ENCODE measurements around the gene PRLR.

PRLR gene

GRCh38 chr5:35133186-35133585 is 97.1 kb downstream of the PRLR start:
- H4K8ac ChIP-seq (ENCODE audit: low read length) = no peak overlapping the region
- no peaks in the 10 kb centered on the region for H3K4me1 ChIP-seq (ENCODE audit: control insufficient read depth, insufficient read depth, low read depth, low read length)
- H3K23ac ChIP-seq (ENCODE audit: low read length in 2 of 2) = no peak overlapping the region
- no peak overlapping the region for H3K18ac ChIP-seq (ENCODE audit: low read depth in 1 of 2, low read length in 2 of 2)
- H2AFZ ChIP-seq (ENCODE audit: low read depth, low read length) = no peak overlapping the region
- H3K9ac ChIP-seq (ENCODE audit: low read length) = no peak overlapping the region
- no peaks in the 10 kb centered on the region for H3K9me3 ChIP-seq (ENCODE audit: control insufficient read depth, low read length)
- H2AK5ac ChIP-seq (ENCODE audit: low read length, severe bottlenecking) = no peak overlapping the region
- H3K4me2 ChIP-seq (ENCODE audit: low read length, poor library complexity, severe bottlenecking) = no peak overlapping the region
- no peak overlapping the region for H2BK5ac ChIP-seq (ENCODE audit: low read depth, low read length, poor library complexity, severe bottlenecking)
- no peak overlapping the region for H3K14ac ChIP-seq (ENCODE audit: low read length in 2 of 2)
- H3K27ac ChIP-seq (ENCODE audit: low read length, poor library complexity, severe bottlenecking) = no peak overlapping the region
- no peak overlapping the region for H3K4me3 ChIP-seq (ENCODE audit: insufficient read depth in 1 of 2, low read depth in 1 of 2, low read length in 2 of 2)
- no peak overlapping the region for H3K4ac ChIP-seq (ENCODE audit: low read depth in 1 of 2, low read length in 2 of 2)
- no peak overlapping the region for H2BK15ac ChIP-seq (ENCODE audit: low read depth, poor library complexity, severe bottlenecking)
- 96% methylated on average over 2 of the region's 2 CpGs for WGBS
- DNase-seq = no peak
- no peaks in the 10 kb centered on the region for H3K36me3 ChIP-seq (ENCODE audit: control insufficient read depth in 1 of 2, insufficient read depth in 2 of 2, low read depth in 1 of 2, low read length in 2 of 2)
- H2BK120ac ChIP-seq (ENCODE audit: low read depth, low read length) = no peak overlapping the region
- H4K91ac ChIP-seq (ENCODE audit: low read length) = no peak overlapping the region
- no peaks in the 10 kb centered on the region for H3K79me1 ChIP-seq (replicated peaks; ENCODE audit: low read length, poor library complexity, severe bottlenecking)
- no peak overlapping the region for H2BK12ac ChIP-seq (ENCODE audit: low read length in 2 of 2)
- no peaks in the 10 kb centered on the region for H3K27me3 ChIP-seq (ENCODE audit: control insufficient read depth in 1 of 2, insufficient read depth in 1 of 2, low read length in 2 of 2)

DNA sequence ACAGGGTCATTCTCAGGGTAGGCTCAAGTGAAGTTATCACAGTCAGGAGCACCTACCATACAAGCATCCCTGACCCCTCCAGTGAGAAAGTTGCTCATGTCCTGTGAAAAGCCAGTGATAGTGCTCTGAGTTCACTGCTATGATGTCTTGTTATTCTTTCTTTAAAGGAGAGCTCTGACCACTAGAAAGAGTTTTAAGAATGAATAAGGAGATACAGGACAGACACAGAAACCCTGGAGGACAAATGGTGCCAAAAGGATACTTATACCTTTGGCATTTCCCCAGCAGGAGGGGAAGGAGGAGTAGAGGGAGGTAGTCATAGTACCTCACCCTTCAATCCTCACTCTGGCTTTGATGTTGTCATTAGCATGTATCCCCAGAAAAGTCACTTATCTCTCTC is 98.6 kb downstream of the PRLR start:
- H3K14ac ChIP-seq (ENCODE audit: low read length in 2 of 2) = no peak overlapping the region
- no peaks in the 10 kb centered on the region for H3K4me1 ChIP-seq (ENCODE audit: control insufficient read depth, insufficient read depth, low read depth, low read length)
- no peak overlapping the region for H2BK120ac ChIP-seq (ENCODE audit: low read depth, low read length)
- H3K9me3 ChIP-seq (ENCODE audit: control insufficient read depth, low read length) = no peaks in the 10 kb centered on the region
- no peak overlapping the region for H2BK12ac ChIP-seq (ENCODE audit: low read length in 2 of 2)
- H3K23ac ChIP-seq (ENCODE audit: low read length in 2 of 2) = no peak overlapping the region
- no peak overlapping the region for H3K9ac ChIP-seq (ENCODE audit: low read length)
- H3K4me3 ChIP-seq (ENCODE audit: insufficient read depth in 1 of 2, low read depth in 1 of 2, low read length in 2 of 2) = no peak overlapping the region
- no peak overlapping the region for H3K4ac ChIP-seq (ENCODE audit: low read depth in 1 of 2, low read length in 2 of 2)
- H3K18ac ChIP-seq (ENCODE audit: low read depth in 1 of 2, low read length in 2 of 2) = no peak overlapping the region
- no peak overlapping the region for H3K4me2 ChIP-seq (ENCODE audit: low read length, poor library complexity, severe bottlenecking)
- no peak overlapping the region for H2BK15ac ChIP-seq (ENCODE audit: low read depth, poor library complexity, severe bottlenecking)
- no peak for DNase-seq
- no peak overlapping the region for H2AFZ ChIP-seq (ENCODE audit: low read depth, low read length)
- no peaks in the 10 kb centered on the region for H3K27me3 ChIP-seq (ENCODE audit: control insufficient read depth in 1 of 2, insufficient read depth in 1 of 2, low read length in 2 of 2)
- no peak overlapping the region for H4K91ac ChIP-seq (ENCODE audit: low read length)
- H4K8ac ChIP-seq (ENCODE audit: low read length) = no peak overlapping the region
- no peaks in the 10 kb centered on the region for H3K36me3 ChIP-seq (ENCODE audit: control insufficient read depth in 1 of 2, insufficient read depth in 2 of 2, low read depth in 1 of 2, low read length in 2 of 2)
- no peak overlapping the region for H2AK5ac ChIP-seq (ENCODE audit: low read length, severe bottlenecking)
- H3K79me1 ChIP-seq (replicated peaks; ENCODE audit: low read length, poor library complexity, severe bottlenecking) = no peaks in the 10 kb centered on the region
- no peak overlapping the region for H2BK5ac ChIP-seq (ENCODE audit: low read depth, low read length, poor library complexity, severe bottlenecking)
- H3K27ac ChIP-seq (ENCODE audit: low read length, poor library complexity, severe bottlenecking) = no peak overlapping the region

DNA sequence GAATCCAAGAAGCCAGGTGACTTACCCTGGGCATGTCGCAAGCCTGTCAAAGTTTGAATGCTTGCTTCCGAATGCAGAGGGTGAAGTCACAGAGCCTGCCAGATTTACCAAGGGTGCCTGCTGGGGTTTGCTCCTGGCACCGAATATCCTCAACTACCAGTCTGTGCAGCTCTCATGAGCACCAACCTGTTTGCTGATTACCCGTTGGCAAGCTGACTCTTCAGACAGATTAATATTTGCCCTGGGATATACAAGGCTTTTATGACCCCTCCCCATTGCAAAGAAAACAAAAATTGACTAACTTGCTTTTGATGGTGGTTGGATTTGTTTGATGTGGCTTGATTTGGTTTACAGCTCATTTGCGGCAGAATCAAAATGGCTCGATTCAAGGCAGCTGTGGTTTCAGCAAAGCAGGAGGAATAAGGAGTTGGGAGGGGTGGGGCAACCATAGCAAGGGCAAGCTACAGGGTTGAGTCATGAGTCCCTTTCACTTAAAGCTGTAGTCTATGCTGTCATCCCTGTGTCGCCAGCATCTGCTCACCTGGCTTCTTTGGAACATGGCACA is 100.3 kb downstream of the PRLR start:
- Histone ChIP-seq H3K36me3 (ENCODE audit: control insufficient read depth in 1 of 2, insufficient read depth in 2 of 2, low read depth in 1 of 2, low read length in 2 of 2) (no peaks in the 10 kb centered on the region), H4K8ac (ENCODE audit: low read length) (no peak overlapping the region), H3K4me1 (ENCODE audit: control insufficient read depth, insufficient read depth, low read depth, low read length) (no peaks in the 10 kb centered on the region), H2BK120ac (ENCODE audit: low read depth, low read length) (no peak overlapping the region), H4K91ac (ENCODE audit: low read length) (no peak overlapping the region), H3K18ac (ENCODE audit: low read depth in 1 of 2, low read length in 2 of 2) (peak overlapping the region in 1 of 2 experiments; percentile 77), H2AK5ac (ENCODE audit: low read length, severe bottlenecking) (no peak overlapping the region), H3K9me3 (ENCODE audit: control insufficient read depth, low read length) (no peaks in the 10 kb centered on the region), H3K79me1 (replicated peaks; ENCODE audit: low read length, poor library complexity, severe bottlenecking) (no peaks in the 10 kb centered on the region), H3K4me3 (ENCODE audit: insufficient read depth in 1 of 2, low read depth in 1 of 2, low read length in 2 of 2) (peak overlapping the region in 1 of 2 experiments; percentile 21), H2AFZ (ENCODE audit: low read depth, low read length) (no peak overlapping the region), H3K9ac (ENCODE audit: low read length) (peak overlapping the region; percentile 9), H3K4ac (ENCODE audit: low read depth in 1 of 2, low read length in 2 of 2) (no peak overlapping the region), H2BK12ac (ENCODE audit: low read length in 2 of 2) (peak overlapping the region in 1 of 2 experiments; percentile 54), H3K14ac (ENCODE audit: low read length in 2 of 2) (peak overlapping the region in 1 of 2 experiments; percentile 87), H3K27ac (ENCODE audit: low read length, poor library complexity, severe bottlenecking) (no peak overlapping the region), H3K4me2 (ENCODE audit: low read length, poor library complexity, severe bottlenecking) (no peak overlapping the region), H3K27me3 (ENCODE audit: control insufficient read depth in 1 of 2, insufficient read depth in 1 of 2, low read length in 2 of 2) (no peaks in the 10 kb centered on the region), H2BK5ac (ENCODE audit: low read depth, low read length, poor library complexity, severe bottlenecking) (no peak overlapping the region), H3K23ac (ENCODE audit: low read length in 2 of 2) (no peak overlapping the region), H2BK15ac (ENCODE audit: low read depth, poor library complexity, severe bottlenecking) (no peak overlapping the region)
- WGBS = 84% methylated on average over 6 of the region's 7 CpGs
- DNase-seq = peak; percentile 19

DNA sequence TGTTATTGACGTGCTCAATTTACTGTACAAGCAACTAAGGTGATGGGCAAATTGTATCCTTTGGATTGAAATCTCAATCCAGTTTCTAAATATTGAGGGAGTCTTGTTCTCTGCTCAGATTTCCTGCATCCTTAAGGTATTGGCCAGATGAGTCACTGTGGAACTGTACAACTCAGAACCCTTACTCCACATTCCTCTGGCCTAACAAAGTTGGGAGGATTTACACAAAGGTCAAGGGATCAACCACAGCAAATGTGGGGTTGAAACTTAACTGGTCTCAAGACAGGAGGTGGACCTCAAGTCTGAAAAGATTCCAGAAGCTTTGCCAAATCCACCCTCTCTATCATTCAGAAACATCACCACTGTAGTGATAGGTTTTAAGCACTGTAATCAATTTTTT is 101.0 kb downstream of the PRLR start:
- no peak overlapping the region for H3K4me2 ChIP-seq (ENCODE audit: low read length, poor library complexity, severe bottlenecking)
- H3K18ac ChIP-seq (ENCODE audit: low read depth in 1 of 2, low read length in 2 of 2) = no peak overlapping the region
- WGBS = 83% methylated on average over 1 of the region's 1 CpG
- peak overlapping the region; percentile 41 for H3K9ac ChIP-seq (ENCODE audit: low read length)
- H3K4me1 ChIP-seq (ENCODE audit: control insufficient read depth, insufficient read depth, low read depth, low read length) = no peaks in the 10 kb centered on the region
- H3K14ac ChIP-seq (ENCODE audit: low read length in 2 of 2) = no peak overlapping the region
- H3K36me3 ChIP-seq (ENCODE audit: control insufficient read depth in 1 of 2, insufficient read depth in 2 of 2, low read depth in 1 of 2, low read length in 2 of 2) = no peaks in the 10 kb centered on the region
- no peak overlapping the region for H3K27ac ChIP-seq (ENCODE audit: low read length, poor library complexity, severe bottlenecking)
- H3K4ac ChIP-seq (ENCODE audit: low read depth in 1 of 2, low read length in 2 of 2) = no peak overlapping the region
- H3K23ac ChIP-seq (ENCODE audit: low read length in 2 of 2) = no peak overlapping the region
- H3K27me3 ChIP-seq (ENCODE audit: control insufficient read depth in 1 of 2, insufficient read depth in 1 of 2, low read length in 2 of 2) = no peaks in the 10 kb centered on the region
- no peak overlapping the region for H2AK5ac ChIP-seq (ENCODE audit: low read length, severe bottlenecking)
- no peaks in the 10 kb centered on the region for H3K79me1 ChIP-seq (replicated peaks; ENCODE audit: low read length, poor library complexity, severe bottlenecking)
- H2BK12ac ChIP-seq (ENCODE audit: low read length in 2 of 2) = no peak overlapping the region
- H4K8ac ChIP-seq (ENCODE audit: low read length) = no peak overlapping the region
- H3K4me3 ChIP-seq (ENCODE audit: insufficient read depth in 1 of 2, low read depth in 1 of 2, low read length in 2 of 2) = peak overlapping the region in 1 of 2 experiments; percentile 35
- H4K91ac ChIP-seq (ENCODE audit: low read length) = no peak overlapping the region
- H2BK120ac ChIP-seq (ENCODE audit: low read depth, low read length) = no peak overlapping the region
- no peak overlapping the region for H2BK15ac ChIP-seq (ENCODE audit: low read depth, poor library complexity, severe bottlenecking)
- H2AFZ ChIP-seq (ENCODE audit: low read depth, low read length) = no peak overlapping the region
- H2BK5ac ChIP-seq (ENCODE audit: low read depth, low read length, poor library complexity, severe bottlenecking) = no peak overlapping the region
- H3K9me3 ChIP-seq (ENCODE audit: control insufficient read depth, low read length) = no peaks in the 10 kb centered on the region
- peak; percentile 68 for DNase-seq

Data from mesenchymal stem cell (in vitro differentiated cells and primary cell).